Activated naive CD4-positive, alpha-beta T cell treated with Interleukin-2 at 50 U/mL for 16 hours (primary cell): Measurements from ENCODE around the gene ADAM12.
"Not testable (repeated sequence)": the region's sequence is repeated elsewhere in the genome, so short reads cannot be mapped to it uniquely, and the experiment has no call there.

Source experiments
- DNase-seq: peaks from one replicate; pipeline ENCODE4 v3.0.0-alpha.2; 2020

Gene ADAM12

DNA sequence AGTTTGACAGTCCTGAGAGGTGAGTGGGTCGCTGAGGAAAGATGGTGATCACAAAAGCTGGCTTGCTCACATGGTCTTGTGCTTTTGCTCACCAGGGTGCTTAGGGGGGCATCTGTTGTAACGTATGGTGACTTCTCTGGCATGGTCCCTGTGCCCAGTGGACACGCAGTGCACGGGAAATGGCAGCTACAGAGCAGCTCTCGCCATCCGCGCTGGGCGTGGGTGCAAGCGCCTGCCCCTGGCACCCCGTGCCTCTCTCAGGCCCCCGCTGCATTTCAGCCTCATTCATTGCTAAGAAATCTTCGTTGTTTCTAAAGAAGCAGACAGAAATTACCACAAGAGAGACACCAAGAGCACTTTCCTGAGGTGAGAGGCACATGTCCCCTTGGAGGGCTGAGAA is 390.7 kb downstream of the ADAM12 start:
- DNase-seq, result no peak

DNA sequence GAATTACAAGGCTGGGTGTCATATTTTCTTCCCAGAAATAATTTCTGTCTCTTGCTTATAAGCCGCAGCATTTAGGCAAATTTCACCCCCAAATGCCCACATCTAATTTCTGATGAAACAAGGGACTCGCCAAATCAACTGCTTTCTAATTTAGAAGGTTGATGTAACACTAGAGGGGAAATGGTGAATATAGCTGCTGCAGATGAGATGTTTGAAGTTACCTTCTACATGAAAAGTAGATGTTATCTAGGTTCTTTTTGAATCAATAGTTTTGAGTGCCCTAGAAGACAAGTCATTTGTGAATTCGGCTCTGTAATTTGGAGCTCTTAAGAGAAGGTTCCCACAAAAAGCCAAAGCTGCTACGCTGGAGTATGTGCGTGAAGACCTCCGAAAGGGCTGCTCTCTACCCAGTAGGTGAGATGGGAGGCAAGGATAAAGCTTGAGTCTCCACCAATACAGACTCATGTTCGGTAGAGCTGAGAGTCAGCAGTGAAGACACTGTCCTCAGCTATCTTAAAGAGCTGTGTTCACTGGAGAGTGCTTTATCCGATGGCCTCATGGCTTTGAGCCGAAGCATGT is 392.5 kb downstream of the ADAM12 start:
- DNase-seq, result no peak

DNA sequence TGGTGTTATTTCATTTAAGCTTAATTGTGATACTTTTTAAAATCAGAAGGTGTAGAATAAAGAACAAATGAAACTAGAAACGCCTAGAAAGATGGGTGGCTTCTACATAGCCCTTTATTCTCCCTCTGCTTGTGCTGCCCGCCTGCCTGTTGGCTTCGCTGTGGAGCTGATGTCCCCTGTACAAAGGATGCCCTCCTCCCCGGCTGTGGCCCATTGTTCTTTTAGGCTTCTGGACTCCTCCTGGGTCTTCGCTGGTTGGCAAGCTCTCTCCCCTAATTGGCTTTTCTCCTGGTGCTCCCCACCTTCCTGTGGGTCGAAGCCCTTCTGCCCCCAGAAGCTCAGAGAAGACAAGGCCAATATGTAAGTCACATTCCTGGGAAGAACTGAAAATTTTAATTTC is 393.7 kb downstream of the ADAM12 start:
- no peak for DNase-seq

DNA sequence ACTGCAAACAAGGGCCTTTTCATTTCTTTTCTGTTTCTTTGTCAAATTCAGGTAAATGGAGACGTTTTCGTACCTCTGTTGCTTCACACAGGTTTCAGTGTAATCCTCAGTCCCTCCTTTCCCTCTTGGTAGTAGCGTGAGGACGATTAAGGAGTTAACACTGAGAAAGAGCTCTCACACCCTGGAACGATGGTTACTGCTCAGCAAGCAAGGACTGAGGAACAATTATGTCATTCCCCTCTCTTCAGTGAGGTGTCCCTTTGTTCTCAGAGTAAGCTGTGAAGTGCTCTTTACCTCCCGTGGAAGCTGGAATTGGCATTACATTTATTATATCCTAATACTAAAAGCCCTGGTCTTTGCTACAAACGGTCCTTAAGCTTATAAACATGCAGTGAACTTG is 396.0 kb downstream of the ADAM12 start:
- no peak for DNase-seq

DNA sequence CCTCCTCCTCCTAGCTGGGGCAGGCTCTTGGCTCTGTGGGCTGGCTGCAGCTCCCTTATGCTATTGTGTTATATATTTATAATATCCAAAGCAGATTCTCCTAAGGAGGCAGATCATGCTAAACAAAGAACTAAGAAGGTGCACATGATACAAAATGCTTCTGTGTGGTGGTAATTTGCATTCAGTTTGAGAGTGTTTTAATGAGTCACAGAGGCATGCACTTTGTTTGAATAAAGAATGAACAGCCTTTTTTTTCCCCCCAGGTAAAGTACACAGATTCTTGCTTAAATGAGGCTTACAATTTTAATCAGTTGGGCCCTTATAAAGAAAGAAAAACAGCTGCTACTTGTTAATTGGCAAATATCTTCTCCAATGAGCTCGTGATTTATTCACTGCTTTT is 396.9 kb downstream of the ADAM12 start:
- DNase-seq, result no peak

DNA sequence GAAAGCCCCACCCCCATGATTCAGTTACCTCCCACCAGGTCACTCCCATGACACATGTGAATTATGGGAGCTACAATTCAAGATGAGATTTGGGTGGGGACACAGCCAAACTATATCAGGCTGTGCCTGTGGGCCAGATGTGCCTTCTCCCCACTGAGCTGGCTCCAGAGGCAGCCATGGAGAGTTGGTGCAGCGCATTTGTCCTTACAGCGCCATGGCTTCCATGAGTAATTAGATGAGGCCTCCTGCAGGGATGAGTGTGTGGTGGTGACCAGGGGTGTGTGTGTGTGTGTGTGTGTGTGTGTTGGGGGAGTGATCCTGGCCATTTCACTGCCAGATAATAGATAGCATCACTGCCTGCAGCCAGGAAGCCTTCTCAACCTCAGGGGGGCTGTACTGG is 397.3 kb downstream of the ADAM12 start:
- DNase-seq, result no peak

DNA sequence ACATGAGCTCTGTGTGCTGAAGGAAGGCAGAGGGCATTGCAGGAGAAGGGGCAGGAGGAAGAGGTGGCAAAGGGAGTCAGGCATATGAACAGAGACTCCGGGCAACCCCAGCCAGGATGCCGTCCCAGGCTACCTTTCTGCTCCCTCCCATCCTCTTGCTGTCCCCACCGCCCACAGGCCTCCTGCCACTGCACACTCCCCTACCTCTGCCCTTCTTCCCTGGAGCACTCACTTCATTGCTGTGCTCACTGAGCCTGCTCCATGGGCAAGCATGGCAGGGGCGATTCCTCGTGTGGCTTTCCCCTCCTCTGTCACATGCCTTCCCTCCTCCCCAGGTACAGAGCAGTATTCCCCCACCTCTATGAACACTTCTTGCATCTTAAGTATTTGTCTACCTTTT is 398.5 kb downstream of the ADAM12 start:
- DNase-seq, result no peak

DNA sequence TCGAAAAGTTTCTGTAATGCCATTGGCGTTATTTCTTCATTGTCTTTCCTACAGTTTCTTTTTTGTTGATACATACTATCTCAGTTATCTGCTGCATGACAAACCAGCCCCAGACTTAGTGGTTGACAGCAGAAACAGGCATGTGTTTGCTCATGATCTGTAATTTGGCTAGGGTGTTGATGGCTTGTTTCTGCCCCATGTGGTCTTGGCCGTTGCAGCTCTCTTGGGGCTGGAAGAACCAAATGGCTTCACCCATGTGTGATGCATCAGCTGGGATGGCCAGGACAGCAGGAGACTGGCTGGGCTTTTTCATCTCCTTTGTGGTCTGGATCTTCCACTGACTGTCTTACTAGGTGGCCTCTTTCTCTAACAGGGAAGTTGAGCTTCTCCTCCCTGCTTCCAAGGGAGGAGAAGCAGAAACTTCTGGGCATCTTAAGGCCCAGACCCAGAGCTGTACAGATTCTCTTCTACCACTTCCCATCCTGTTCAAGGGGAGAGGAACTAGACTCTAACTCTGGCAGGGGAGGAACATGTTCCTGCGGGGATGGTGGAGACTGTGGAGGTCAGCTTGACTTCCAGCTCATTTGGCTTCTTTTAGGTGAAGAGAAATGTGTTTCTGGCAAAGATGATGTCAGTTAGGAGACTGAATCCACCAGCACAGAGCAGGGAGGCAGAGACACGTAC is 402.6 kb downstream of the ADAM12 start:
- DNase-seq, result no peak

DNA sequence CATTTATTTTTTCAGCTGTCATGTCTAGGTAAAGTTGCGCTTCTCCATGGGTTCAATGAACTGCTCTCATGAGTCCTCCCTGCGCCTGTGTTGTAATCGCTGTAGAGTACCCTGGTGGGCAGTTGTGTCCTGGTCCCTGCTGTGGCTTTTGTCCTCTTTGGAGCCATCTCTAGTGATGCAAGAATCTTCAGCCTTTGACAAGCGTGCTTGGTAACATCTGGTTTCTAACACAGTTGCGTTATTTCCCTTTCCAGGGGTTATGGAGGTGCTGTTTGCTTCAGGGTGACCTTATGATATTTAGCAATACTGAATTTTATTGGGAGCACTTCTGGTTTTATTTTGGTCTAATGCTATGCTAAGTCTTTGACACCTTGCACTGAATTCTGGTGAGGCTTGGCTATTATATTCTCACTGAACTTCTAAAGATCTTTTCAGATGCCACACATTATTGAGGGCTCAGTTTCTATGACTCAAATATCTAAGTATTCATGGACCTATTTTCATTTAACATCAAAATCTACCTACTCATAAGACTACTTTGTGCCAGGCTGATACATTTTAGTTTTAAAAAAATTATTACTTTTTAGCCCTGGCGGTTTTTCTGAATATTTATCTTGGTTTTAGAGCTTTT is 403.3 kb downstream of the ADAM12 start:
- DNase-seq, result no peak

DNA sequence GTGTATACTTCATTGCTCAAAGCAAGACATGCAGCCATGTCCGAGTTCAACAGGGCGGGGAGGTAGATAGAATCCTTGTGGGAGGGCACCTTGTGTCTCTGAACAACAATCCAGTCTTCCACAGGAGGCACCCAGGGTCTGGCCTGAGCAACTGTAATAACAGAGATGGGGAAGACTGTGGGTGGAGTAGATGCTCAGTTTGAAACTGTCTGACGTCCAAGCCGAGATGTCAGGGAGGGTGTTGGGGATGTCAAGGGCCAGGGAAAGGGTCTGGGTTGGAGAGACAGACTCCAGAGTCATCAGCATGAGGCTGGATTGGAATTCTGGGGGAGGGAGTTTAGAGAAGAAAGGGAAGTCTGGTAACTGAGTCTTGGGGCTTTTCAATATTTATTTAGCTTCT is 403.9 kb downstream of the ADAM12 start:
- no peak for DNase-seq

DNA sequence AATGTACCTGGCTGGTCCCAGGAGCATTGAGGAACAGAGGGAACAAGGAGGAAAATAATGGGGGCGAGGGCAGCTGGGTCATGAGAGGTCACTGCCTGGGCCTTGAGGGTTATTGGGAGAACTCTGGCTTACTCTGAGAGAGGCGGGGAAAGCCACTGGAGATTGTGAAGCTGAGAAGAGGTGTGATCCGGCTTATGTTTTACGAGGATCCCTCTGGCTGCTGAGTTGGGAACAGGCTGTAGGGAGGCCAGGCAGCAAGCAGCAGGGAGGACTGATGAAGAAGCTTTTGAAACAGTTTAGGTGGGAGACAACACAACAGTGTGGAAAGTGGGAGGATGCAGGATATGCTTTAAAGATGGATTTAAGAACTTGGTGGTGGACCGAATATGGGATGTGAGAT is 404.6 kb downstream of the ADAM12 start:
- no peak for DNase-seq

DNA sequence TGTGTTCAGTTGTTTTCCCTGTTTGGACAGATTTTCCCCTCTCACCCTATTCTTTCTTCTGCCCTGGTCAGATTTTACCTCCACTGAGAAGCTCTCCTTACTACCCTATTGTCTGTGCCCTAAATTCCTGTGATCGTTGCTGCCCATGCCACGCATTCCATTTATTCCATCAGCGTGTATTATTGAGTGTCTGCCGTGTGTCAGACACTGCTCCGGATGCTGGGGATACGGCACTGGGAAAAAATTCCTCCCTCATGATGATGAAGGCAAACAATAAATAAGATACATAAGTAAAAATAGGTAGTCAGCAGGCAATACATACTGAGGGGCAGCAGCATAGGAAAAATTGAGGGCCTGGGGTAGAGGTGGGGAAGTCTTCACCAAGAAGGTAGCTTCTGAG is 405.1 kb downstream of the ADAM12 start:
- DNase-seq, result no peak

DNA sequence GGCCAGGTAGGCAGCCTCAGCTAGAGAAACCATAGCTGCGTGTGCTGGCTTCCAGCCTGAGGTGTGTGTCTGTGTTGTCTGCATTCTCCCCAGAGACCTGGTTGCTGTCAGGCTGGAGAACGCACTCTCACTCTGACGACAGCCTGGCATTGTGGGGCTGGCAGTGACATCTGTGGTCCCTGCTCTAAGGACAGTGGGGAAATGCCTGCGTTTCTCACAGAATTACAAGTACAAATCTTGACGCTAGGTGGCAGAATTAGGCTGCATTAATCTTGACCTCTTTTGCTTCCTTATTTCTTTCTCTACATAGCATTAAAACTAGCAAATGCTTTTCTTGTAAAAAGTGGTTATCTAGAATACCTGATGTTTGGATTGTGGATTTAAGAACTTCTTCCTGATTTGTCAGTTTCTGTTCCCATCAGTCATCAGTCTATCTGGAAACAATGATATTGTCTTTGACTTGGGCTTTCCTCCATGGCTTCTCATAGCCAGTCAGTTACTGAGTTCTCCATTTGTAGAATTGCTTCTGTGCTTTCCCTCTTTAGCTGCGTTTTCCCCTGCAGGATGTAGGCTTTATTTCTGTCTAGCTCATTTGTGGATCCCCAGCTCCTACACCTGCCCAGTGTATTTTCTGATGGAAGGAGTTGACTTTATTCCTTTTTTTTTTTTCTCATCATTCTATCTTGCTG is 405.9 kb downstream of the ADAM12 start:
- no peak for DNase-seq

DNA sequence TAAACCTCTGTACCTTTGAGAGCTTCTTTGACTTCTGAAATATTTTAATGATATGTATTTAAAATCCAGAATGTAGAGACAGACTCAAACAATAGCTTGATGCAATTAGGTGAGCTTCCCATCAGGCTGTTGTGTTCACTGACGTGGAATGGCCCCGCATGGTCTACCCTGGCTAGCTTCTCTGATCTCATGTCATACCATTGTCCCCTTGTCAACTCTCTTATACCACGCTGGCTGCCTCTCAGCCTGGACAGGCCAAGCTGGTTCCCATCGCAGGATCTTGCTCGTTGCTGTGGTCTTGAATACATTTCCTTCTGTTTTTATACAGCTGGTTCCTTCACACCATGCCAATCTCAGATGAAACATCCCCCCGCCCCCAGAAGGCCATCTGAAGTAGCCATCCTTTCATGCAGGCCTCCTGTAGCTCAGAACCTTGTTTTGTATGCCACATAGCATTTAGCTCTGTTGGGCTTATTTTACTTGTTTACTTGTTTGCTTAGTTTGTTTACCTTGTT is 407.7 kb downstream of the ADAM12 start:
- no peak for DNase-seq

DNA sequence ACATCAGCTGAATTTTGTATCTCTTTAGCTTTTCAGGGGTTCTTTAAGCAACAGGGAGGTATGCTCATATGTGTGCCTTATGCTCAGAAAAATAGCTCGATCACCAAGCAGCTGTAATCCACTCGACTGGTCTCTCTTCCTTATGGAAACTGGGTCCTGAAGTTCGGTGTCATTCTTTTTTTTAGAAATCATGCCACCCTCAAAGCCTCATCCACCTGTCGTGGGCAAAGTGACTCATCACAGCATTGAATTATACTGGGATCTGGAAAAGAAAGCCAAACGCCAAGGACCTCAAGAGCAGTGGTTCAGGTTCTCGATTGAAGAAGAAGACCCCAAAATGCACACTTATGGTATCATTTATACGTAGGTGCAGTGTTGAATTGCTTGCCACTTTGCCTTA is 408.3 kb downstream of the ADAM12 start:
- no peak for DNase-seq

DNA sequence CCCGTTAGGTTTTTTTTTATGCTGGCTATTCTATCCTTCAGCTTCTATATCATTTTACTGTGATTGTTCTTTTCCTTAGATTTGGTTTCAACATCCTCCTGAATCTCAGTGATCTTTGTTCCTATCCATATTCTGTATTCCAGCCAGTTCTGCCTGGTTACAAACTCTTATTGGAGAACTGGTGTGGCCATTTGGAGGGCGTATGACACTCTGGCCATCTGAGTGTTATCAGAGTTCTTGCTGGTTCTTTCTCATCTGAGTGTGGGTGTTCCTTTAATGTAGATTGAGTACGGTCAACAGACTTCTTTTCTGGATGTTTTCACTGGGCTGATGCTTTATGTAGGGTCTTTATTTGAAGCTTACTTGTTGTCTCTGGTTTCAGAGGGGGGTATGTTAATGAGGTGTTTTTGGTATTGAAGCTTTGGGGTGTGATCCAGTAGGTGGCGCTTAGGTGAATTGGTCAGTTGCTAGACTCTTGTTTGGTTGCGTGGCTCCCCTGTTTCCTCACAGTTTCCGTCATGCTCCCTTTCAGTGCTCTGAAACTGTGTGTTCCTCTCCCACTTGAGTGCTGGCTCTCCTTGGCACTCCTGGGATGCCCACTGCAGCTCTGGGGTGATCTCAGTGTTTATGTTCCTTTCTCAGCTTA is 411.2 kb downstream of the ADAM12 start:
- no peak for DNase-seq

DNA sequence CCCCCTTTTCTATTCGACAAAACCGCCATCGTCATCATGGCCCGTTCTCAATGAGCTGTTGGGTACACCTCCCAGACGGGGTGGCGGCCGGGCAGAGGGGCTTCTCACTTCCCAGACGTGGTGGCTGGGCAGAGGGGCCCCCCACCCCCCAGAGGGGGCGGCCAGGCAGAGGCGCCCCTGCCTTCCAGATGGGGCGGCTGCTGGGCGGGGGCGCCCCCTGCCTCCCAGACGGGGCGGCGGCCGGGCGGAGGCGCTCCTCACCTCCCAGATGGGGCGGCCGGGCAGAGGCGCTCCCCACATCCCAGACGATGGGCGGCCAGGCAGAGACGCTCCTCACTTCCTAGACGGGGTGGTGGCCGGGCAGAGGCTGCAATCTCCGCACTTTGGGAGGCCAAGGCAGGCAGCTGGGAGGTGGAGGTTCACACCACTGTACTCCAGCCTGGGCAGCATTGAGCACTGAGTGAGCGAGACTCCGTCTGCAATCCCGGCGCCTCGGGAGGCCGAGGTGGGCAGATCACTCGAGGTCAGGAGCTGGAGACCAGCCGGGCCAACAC is 418.1 kb downstream of the ADAM12 start:
- not testable (repeated sequence) for DNase-seq

DNA sequence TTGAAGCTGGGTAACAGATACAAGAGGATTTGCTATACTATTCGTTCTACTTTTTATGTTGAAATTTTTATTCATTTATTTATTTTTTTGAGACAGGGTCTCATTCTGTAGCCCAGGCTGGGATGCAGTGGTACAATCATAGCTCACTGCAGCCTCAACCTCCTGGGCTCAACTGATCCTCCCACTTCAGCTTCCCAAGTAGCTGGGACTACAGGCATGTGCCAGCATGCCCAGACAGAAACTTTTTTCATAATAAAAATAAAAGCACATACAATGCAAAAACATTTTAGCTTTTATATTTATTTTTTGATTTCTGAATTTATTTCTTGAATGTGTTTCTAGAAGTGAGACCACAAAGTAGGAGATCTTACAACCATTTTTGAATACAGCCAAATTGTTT is 420.7 kb downstream of the ADAM12 start:
- DNase-seq, result no peak

DNA sequence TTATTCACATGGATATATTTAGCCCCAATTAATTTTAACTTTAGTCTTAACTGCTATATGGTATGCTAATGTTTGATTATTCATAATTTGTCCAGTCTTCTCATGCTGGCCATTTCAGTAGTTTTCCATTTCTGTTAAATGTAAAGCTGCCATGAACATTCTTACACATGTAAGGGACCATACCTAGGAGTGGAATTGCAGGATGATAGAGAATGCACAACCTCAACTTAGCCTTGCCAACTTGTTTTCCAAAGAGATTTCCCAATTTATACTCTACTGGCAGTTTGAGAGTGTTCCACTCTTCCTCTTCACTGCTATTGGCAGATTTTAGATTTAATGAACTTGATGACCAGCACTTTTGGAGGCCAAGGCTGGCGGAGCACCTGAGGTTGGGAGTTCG is 423.7 kb downstream of the ADAM12 start:
- no peak for DNase-seq
